SK-N-SH (cell line): ENCODE results near the gene ANO9. TPM values are rescaled to one million over a fixed set of nuclear protein-coding genes. Genes with fewer than 3 reads are reported as not detected.

Source experiments
- CTCF ChIA-PET: fragments of 300-600, 350-600 bp; formaldehyde crosslinking; extraction: SDS; loops from one replicate; lab custom pipeline; 2021; lab: Yijun Ruan, JAX
- POLR2A ChIA-PET: fragments of 350-600 bp; sonication (Branson Sonifier 250); formaldehyde crosslinking; extraction: SDS; loops from one replicate; lab custom pipeline; 2020; ENCODE audit warnings: antibody characterized with exemption, inconsistent platforms; lab: Yijun Ruan, JAX
- DNase-seq: peaks from one replicate; pipeline ENCODE4 v3.0.0; 2012
- H2AFZ ChIP-seq: fragments of 200-600 bp; sonication (generic); 2 replicates; pipeline ENCODE4 v1.8.1; 2016; ENCODE audit warnings: antibody characterized with exemption, mild to moderate bottlenecking, low read depth
- H3F3A ChIP-seq: fragments of 200-600 bp; sonication (generic); replicated peaks from 2 replicates; pipeline ENCODE3; 2016; ENCODE audit warnings: antibody characterized with exemption, mild to moderate bottlenecking; ENCODE audit not compliant: insufficient read depth
- H3K27ac ChIP-seq, 2 experiments: fragments of 200-500 bp in 1 of 2; fragments of 200-600 bp in 1 of 2; sonication (Bioruptor generic) in 1 of 2; sonication (generic), shearing (Covaris generic) in 1 of 2; 2 replicates each; pipeline versions ENCODE4 v1.5.1 to v1.6.1; 2014 to 2016; ENCODE audit warnings: low read depth in 2 of 2, inconsistent platforms in 1 of 2, low read length in 1 of 2, mild to moderate bottlenecking in 1 of 2, mixed read lengths in 1 of 2
- H3K27me3 ChIP-seq: fragments of 200-600 bp; sonication (generic), shearing (Covaris generic); 2 replicates; pipeline ENCODE4 v1.6.1; 2016; ENCODE audit warnings: mixed run types; ENCODE audit not compliant: insufficient read depth
- H3K36me3 ChIP-seq, 2 experiments: fragments of 200-500 bp in 1 of 2; fragments of 200-600 bp in 1 of 2; sonication (Bioruptor generic) in 1 of 2; sonication (generic) in 1 of 2; replicated peaks in 1 of 2; 2 replicates each; pipeline versions ENCODE3 to v1.5.1; 2014 to 2016; ENCODE audit warnings: low read length in 1 of 2, mild to moderate bottlenecking in 1 of 2; ENCODE audit not compliant: insufficient read depth in 2 of 2, control insufficient read depth in 1 of 2
- H3K4me1 ChIP-seq, 2 experiments: fragments of 200-500 bp in 1 of 2; fragments of 200-600 bp in 1 of 2; sonication (Bioruptor generic) in 1 of 2; sonication (generic), shearing (Covaris generic) in 1 of 2; 2 replicates each; pipeline versions ENCODE4 v1.5.1 to v1.6.1; 2014 to 2016; ENCODE audit warnings: low read depth in 1 of 2, low read length in 1 of 2, mixed run types in 1 of 2; ENCODE audit not compliant: insufficient read depth in 2 of 2, control insufficient read depth in 1 of 2
- H3K4me2 ChIP-seq: fragments of 200-600 bp; sonication (generic), shearing (Covaris generic); 2 replicates; pipeline ENCODE4 v1.6.1; 2017; ENCODE audit warnings: mixed run types
- H3K4me3 ChIP-seq, 2 experiments: fragments of 200-500 bp in 1 of 2; fragments of 200-600 bp in 1 of 2; sonication (Bioruptor generic) in 1 of 2; sonication (generic), shearing (Covaris generic) in 1 of 2; 2 replicates each; pipeline versions ENCODE4 v1.5.1 to v1.8.1; 2014 to 2016; ENCODE audit warnings: low read depth in 2 of 2, inconsistent platforms in 1 of 2, low read length in 1 of 2, mild to moderate bottlenecking in 1 of 2, mixed read lengths in 1 of 2, moderate library complexity in 1 of 2
- H3K79me2 ChIP-seq: fragments of 200-600 bp; sonication (generic); 2 replicates; pipeline ENCODE4 v1.8.1; 2017; ENCODE audit warnings: mild to moderate bottlenecking; ENCODE audit not compliant: insufficient read depth
- H3K9ac ChIP-seq: fragments of 200-600 bp; sonication (generic); 2 replicates; pipeline ENCODE4 v1.6.1; 2017; ENCODE audit warnings: mixed run types
- H3K9me2 ChIP-seq: fragments of 200-600 bp; sonication (generic); 2 replicates; pipeline ENCODE4 v1.6.1; 2017; ENCODE audit warnings: mixed run types
- H3K9me3 ChIP-seq: fragments of 200-600 bp; sonication (generic); 2 replicates; pipeline ENCODE4 v1.6.1; 2017; ENCODE audit warnings: mixed run types, mild to moderate bottlenecking, moderate library complexity
- H4K20me1 ChIP-seq: fragments of 200-600 bp; sonication (generic); 2 replicates; pipeline ENCODE4 v1.6.1; 2017; ENCODE audit warnings: mild to moderate bottlenecking, mixed run types; ENCODE audit not compliant: insufficient read depth
- JUND ChIP-seq: IDR thresholded peaks from 2 replicates; pipeline ENCODE4 v1.4.0; 2012
- MEF2A ChIP-seq: IDR thresholded peaks from 2 replicates; pipeline ENCODE4 v1.4.0; 2012; ENCODE audit warnings: low read depth, borderline replicate concordance
- RCOR1 ChIP-seq: fragments of 150-350 bp; IDR thresholded peaks from 2 replicates; pipeline ENCODE4 v1.6.1; 2017; ENCODE audit warnings: antibody characterized with exemption, low read length
- RXRA ChIP-seq: IDR thresholded peaks from 2 replicates; pipeline ENCODE4 v1.4.0; 2012; ENCODE audit warnings: low read depth, mild to moderate bottlenecking, borderline replicate concordance
- SIN3A ChIP-seq: IDR thresholded peaks from 2 replicates; pipeline ENCODE4 v1.6.1; 2012; ENCODE audit warnings: low read depth, mild to moderate bottlenecking, low read length, moderate library complexity, borderline replicate concordance
- YY1 ChIP-seq: IDR thresholded peaks from 2 replicates; pipeline ENCODE4 v1.4.0; 2012; ENCODE audit warnings: low read depth, mild to moderate bottlenecking
- WGBS: methylation state at CpG from one replicate; pipeline ENCODE4 v1.1.6; 2017; ENCODE audit warnings: low lambda C conversion rate; 5-methylcytosine and 5-hydroxymethylcytosine counted together
- polyA plus RNA-seq, 3 experiments: library from polyadenylated mRNA; depleted of rRNA; stranded (reverse); fragments of >200 nt; gene quantifications; 2 replicates each; pipeline ENCODE4 v1.2.3, GENCODE V29; 2012
- TF ChIP-seq, protein P1 (sequence below): IDR thresholded peaks from 2 replicates; pipeline ENCODE4 v1.4.0; 2012; ENCODE audit warnings: low read depth, borderline replicate concordance
- TF ChIP-seq, protein P2 (sequence below): IDR thresholded peaks from 2 replicates; pipeline ENCODE4 v1.4.0; 2012; ENCODE audit warnings: low read depth
- TF ChIP-seq, protein P3 (sequence below): IDR thresholded peaks from 2 replicates; pipeline ENCODE4 v1.6.1; 2012; ENCODE audit warnings: mild to moderate bottlenecking, low read depth, low read length, moderate library complexity
- TF ChIP-seq, protein P4 (sequence below): IDR thresholded peaks from 2 replicates; pipeline ENCODE4; 2012

ANO9 gene
- polyA plus RNA-seq, 1 of the 3 experiments (the other 2 are of a cell fraction) = 0.12 TPM

DNA sequence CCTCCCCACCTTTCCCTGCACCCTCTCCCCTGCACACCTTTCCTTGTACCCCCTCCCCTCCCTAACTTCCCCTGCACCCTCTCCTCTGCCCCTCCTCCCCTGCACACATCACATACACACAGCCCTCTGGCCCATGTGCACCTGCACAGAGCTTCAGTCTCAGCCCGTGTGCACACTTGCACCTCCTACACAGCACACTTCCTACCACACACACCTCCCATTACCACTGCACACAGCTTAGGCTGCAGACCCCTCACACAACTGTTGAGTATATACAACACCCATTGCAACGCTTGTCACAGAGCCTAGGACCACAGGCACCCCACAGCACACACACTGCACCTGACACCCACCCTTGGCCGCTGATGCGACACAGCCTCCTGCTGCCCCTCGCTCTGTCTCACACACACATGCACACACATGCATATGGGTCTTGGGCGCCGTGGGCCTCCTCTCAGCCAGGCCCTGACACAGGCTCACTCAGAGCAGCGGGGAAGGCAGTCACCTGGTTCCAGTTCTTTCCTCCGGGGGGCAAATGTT, 27.4 kb downstream of the ANO9 start (continued):
- TF ChIP-seq, protein P1, sequence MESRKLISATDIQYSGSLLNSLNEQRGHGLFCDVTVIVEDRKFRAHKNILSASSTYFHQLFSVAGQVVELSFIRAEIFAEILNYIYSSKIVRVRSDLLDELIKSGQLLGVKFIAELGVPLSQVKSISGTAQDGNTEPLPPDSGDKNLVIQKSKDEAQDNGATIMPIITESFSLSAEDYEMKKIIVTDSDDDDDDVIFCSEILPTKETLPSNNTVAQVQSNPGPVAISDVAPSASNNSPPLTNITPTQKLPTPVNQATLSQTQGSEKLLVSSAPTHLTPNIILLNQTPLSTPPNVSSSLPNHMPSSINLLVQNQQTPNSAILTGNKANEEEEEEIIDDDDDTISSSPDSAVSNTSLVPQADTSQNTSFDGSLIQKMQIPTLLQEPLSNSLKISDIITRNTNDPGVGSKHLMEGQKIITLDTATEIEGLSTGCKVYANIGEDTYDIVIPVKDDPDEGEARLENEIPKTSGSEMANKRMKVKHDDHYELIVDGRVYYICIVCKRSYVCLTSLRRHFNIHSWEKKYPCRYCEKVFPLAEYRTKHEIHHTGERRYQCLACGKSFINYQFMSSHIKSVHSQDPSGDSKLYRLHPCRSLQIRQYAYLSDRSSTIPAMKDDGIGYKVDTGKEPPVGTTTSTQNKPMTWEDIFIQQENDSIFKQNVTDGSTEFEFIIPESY = no peak
- TF ChIP-seq MEF2A (no peak), YY1 (no peak), RXRA (no peak), SIN3A (no peak), RCOR1 (no peak)
- TF ChIP-seq, all 33 proteins: peak for 0

DNA sequence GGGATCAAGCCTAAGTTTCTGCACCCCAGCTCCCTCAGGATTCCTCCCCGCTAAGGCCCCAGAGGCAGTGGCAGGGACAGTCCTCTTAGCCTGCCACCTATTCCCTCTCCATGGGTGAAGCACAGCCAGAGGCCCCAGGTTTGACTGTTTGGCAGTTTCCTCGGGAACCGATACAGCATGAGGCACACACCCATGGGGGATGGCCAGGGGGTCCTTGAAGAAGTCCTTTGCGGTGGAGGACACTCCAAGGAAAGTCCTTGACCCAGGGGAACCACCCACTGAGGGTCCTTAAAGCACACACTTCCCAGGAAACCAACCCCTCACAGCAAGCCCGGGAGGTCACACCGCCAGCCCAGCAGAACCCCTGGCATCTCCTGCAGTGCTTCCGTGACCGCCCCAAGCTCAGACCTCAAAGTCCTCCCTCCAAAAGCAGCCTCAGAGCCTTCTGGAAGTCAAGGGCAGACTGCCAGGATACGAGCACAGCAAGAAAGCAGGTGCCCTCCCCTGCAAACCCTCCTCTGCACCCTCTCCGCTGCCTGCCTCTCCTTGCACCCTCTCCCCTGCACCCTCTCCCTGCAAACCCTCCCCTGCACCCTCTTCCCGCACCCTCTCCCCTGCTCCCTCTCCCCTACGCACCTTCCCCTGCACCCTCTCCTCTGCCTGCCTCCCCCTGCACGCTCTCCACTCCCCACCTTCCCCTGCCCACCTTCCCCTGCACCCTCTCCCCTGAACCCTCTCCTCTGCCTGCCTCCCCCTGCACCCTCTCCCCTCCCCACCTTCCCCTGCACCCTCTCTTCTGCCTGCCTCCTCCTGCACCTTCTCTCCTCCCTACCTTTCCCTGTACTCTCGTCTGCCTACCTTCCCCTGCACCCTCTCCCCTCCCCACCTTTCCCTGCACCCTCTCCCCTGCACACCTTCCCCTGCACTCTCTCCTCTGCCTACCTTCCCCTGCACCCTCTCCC, 28.4 kb downstream of the ANO9 start:
- CTCF ChIA-PET = interaction anchor here (0.6 to 3.9 kb wide), 2 partner anchors 35 to 129 kb away, joined by 3 to 14 read pairs; no protein-coding TSS in a partner anchor

More for the DNA sequence above, 28.4 kb downstream of the ANO9 start:
- 27% methylated on average over 7 of the region's 14 CpGs for WGBS
- DNase-seq = no peak
- no peak for TF ChIP-seq JUND
- no peak for TF ChIP-seq RCOR1
- TF ChIP-seq, protein P2, sequence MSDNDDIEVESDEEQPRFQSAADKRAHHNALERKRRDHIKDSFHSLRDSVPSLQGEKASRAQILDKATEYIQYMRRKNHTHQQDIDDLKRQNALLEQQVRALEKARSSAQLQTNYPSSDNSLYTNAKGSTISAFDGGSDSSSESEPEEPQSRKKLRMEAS = no peak
- TF ChIP-seq, protein P3, sequence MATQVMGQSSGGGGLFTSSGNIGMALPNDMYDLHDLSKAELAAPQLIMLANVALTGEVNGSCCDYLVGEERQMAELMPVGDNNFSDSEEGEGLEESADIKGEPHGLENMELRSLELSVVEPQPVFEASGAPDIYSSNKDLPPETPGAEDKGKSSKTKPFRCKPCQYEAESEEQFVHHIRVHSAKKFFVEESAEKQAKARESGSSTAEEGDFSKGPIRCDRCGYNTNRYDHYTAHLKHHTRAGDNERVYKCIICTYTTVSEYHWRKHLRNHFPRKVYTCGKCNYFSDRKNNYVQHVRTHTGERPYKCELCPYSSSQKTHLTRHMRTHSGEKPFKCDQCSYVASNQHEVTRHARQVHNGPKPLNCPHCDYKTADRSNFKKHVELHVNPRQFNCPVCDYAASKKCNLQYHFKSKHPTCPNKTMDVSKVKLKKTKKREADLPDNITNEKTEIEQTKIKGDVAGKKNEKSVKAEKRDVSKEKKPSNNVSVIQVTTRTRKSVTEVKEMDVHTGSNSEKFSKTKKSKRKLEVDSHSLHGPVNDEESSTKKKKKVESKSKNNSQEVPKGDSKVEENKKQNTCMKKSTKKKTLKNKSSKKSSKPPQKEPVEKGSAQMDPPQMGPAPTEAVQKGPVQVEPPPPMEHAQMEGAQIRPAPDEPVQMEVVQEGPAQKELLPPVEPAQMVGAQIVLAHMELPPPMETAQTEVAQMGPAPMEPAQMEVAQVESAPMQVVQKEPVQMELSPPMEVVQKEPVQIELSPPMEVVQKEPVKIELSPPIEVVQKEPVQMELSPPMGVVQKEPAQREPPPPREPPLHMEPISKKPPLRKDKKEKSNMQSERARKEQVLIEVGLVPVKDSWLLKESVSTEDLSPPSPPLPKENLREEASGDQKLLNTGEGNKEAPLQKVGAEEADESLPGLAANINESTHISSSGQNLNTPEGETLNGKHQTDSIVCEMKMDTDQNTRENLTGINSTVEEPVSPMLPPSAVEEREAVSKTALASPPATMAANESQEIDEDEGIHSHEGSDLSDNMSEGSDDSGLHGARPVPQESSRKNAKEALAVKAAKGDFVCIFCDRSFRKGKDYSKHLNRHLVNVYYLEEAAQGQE = no peak
- TF ChIP-seq, protein P4, sequence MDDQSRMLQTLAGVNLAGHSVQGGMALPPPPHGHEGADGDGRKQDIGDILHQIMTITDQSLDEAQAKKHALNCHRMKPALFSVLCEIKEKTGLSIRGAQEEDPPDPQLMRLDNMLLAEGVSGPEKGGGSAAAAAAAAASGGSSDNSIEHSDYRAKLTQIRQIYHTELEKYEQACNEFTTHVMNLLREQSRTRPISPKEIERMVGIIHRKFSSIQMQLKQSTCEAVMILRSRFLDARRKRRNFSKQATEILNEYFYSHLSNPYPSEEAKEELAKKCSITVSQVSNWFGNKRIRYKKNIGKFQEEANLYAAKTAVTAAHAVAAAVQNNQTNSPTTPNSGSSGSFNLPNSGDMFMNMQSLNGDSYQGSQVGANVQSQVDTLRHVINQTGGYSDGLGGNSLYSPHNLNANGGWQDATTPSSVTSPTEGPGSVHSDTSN = no peak
- peaks cover 30% of the 10 kb centered on the region for H3K27me3 ChIP-seq
- no peak overlapping the region for H3K27ac ChIP-seq
- no peaks in the 10 kb centered on the region for H3K79me2 ChIP-seq
- H3K9ac ChIP-seq = no peak overlapping the region
- no peak overlapping the region for H3K4me3 ChIP-seq
- no peaks in the 10 kb centered on the region for H3K9me3 ChIP-seq
- H3K36me3 ChIP-seq = no peaks in the 10 kb centered on the region
- peaks cover 0 to 15% of the 10 kb centered on the region in 2 experiments; a peak in 1 of 4 replicates for H3K4me1 ChIP-seq
- H3K4me2 ChIP-seq = no peak overlapping the region
- POLR2A ChIA-PET = interaction anchor here (1.5 kb wide), 1 partner anchor 26 kb away, joined by 4 read pairs; no protein-coding TSS in a partner anchor
- H3F3A ChIP-seq = no peaks in the 10 kb centered on the region
- no peaks in the 10 kb centered on the region for H4K20me1 ChIP-seq
- H3K9me2 ChIP-seq = no peaks in the 10 kb centered on the region
- H2AFZ ChIP-seq = no peak overlapping the region
